GM19452 (cell line): ENCODE results near the gene CROCC.
"Not testable (repeated sequence)": the region's sequence is repeated elsewhere in the genome, so short reads cannot be mapped to it uniquely, and the experiment has no call there.

Experiments used
- ATAC-seq: cut with Tn5 transposase; IDR thresholded peaks from one replicate; pipeline ENCODE4 v1.9.1; 2021; ENCODE audit not compliant: unreplicated experiment

The CROCC gene

GRCh38 chr1:16964169-16964568, 42.4 kb downstream of the CROCC start:
- ATAC-seq: not testable (repeated sequence)

- no peak for ATAC-seq
Measured at GRCh38 chr1:16965486-16966067, 43.8 kb downstream of the CROCC start.

- ATAC-seq: no peak
Measured at GRCh38 chr1:16966282-16966681, 44.6 kb downstream of the CROCC start.

- no peak for ATAC-seq
Measured at GRCh38 chr1:16967095-16967575, 45.4 kb downstream of the CROCC start.

GRCh38 chr1:16967962-16968361, 46.2 kb downstream of the CROCC start:
- ATAC-seq: no peak

GRCh38 chr1:16968372-16968771, 46.6 kb downstream of the CROCC start:
- no peak for ATAC-seq

- ATAC-seq: no peak
Measured at GRCh38 chr1:16969057-16969611, 47.4 kb downstream of the CROCC start.

GRCh38 chr1:16969651-16970050, 47.9 kb downstream of the CROCC start:
- no peak for ATAC-seq

- no peak for ATAC-seq
Measured at GRCh38 chr1:16970132-16970910, 48.6 kb downstream of the CROCC start.

- no peak for ATAC-seq
Measured at GRCh38 chr1:16971341-16972188, 49.8 kb downstream of the CROCC start.

GRCh38 chr1:16972189-16972895, 50.6 kb downstream of the CROCC start:
- no peak for ATAC-seq

GRCh38 chr1:16973215-16973614, 51.5 kb downstream of the CROCC start:
- no peak for ATAC-seq

- no peak for ATAC-seq
Measured at GRCh38 chr1:16975211-16975610, 53.5 kb downstream of the CROCC start.

GRCh38 chr1:16975838-16976237, 54.1 kb downstream of the CROCC start:
- no peak for ATAC-seq

GRCh38 chr1:16976966-16977365, 55.2 kb downstream of the CROCC start:
- ATAC-seq: no peak

GRCh38 chr1:16977377-16977776, 55.6 kb downstream of the CROCC start:
- ATAC-seq: no peak

GRCh38 chr1:16978139-16978538, 56.4 kb downstream of the CROCC start:
- ATAC-seq: no peak

GRCh38 chr1:16978567-16979474, 57.1 kb downstream of the CROCC start:
- no peak for ATAC-seq

GRCh38 chr1:16979475-16980327, 58.0 kb downstream of the CROCC start:
- ATAC-seq: no peak
